ENCODE data around the gene ALDH5A1.

The ALDH5A1 gene

GRCh38 chr6:24497254-24497970 lies 2.6 kb downstream of the ALDH5A1 start:
- Histone ChIP-seq H3K4me1 (ENCODE audit: insufficient read depth, low read length, poor library complexity, severe bottlenecking) (peaks cover 28% of the 10 kb centered on the region), H3K9ac (ENCODE audit: low read depth, low read length, poor library complexity, severe bottlenecking) (no peak overlapping the region), H3K4me2 (ENCODE audit: low read depth, low read length, poor library complexity, severe bottlenecking) (no peak overlapping the region), H3K9me2 (replicated peaks; ENCODE audit: low read depth, low read length) (no peaks in the 10 kb centered on the region), H4K20me1 (ENCODE audit: insufficient read depth, low read length, poor library complexity, severe bottlenecking) (peaks cover 6% of the 10 kb centered on the region), H3K4me3 (ENCODE audit: low read length, poor library complexity, severe bottlenecking) (no peak overlapping the region), H3K27me3 (ENCODE audit: insufficient read depth, low read length, poor library complexity, severe bottlenecking) (no peaks in the 10 kb centered on the region), H3K9me3 (ENCODE audit: insufficient read depth, low read depth, low read length) (no peaks in the 10 kb centered on the region), H3K79me2 (ENCODE audit: insufficient read depth, low read length) (no peaks in the 10 kb centered on the region), H2AFZ (ENCODE audit: low read length) (no peak overlapping the region), H3F3A (ENCODE audit: low read depth) (no peaks in the 10 kb centered on the region), H3K36me3 (ENCODE audit: insufficient read depth, low read length) (no peaks in the 10 kb centered on the region)
- no peak for TF ChIP-seq EZH2phosphoT487 (IDR thresholded peaks at IDR 0.05; ENCODE audit: borderline replicate concordance)
- TF ChIP-seq CTCF (conservative IDR thresholded peaks at IDR 0.05; ENCODE audit: low read length) = no peak

GRCh38 chr6:24500683-24501082 lies 5.9 kb downstream of the ALDH5A1 start:
- Histone ChIP-seq H2AFZ (ENCODE audit: low read length) (no peak overlapping the region), H3K4me3 (ENCODE audit: low read length, poor library complexity, severe bottlenecking) (no peak overlapping the region), H3F3A (ENCODE audit: low read depth) (no peaks in the 10 kb centered on the region), H3K4me1 (ENCODE audit: insufficient read depth, low read length, poor library complexity, severe bottlenecking) (peaks cover 7% of the 10 kb centered on the region), H3K9me2 (replicated peaks; ENCODE audit: low read depth, low read length) (no peaks in the 10 kb centered on the region), H3K4me2 (ENCODE audit: low read depth, low read length, poor library complexity, severe bottlenecking) (no peak overlapping the region), H3K9ac (ENCODE audit: low read depth, low read length, poor library complexity, severe bottlenecking) (no peak overlapping the region), H3K36me3 (ENCODE audit: insufficient read depth, low read length) (no peaks in the 10 kb centered on the region), H3K79me2 (ENCODE audit: insufficient read depth, low read length) (no peaks in the 10 kb centered on the region), H3K27me3 (ENCODE audit: insufficient read depth, low read length, poor library complexity, severe bottlenecking) (no peaks in the 10 kb centered on the region), H3K9me3 (ENCODE audit: insufficient read depth, low read depth, low read length) (no peaks in the 10 kb centered on the region), H4K20me1 (ENCODE audit: insufficient read depth, low read length, poor library complexity, severe bottlenecking) (peaks cover 5% of the 10 kb centered on the region)
- TF ChIP-seq CTCF (conservative IDR thresholded peaks at IDR 0.05; ENCODE audit: low read length) = no peak

- H3K36me3 ChIP-seq (ENCODE audit: insufficient read depth, low read length) = no peaks in the 10 kb centered on the region
- no peaks in the 10 kb centered on the region for H3K9me2 ChIP-seq (replicated peaks; ENCODE audit: low read depth, low read length)
- H3K79me2 ChIP-seq (ENCODE audit: insufficient read depth, low read length) = no peaks in the 10 kb centered on the region
- no peaks in the 10 kb centered on the region for H3K9me3 ChIP-seq (ENCODE audit: insufficient read depth, low read depth, low read length)
- H3K9ac ChIP-seq (ENCODE audit: low read depth, low read length, poor library complexity, severe bottlenecking) = no peak overlapping the region
- H2AFZ ChIP-seq (ENCODE audit: low read length) = no peak overlapping the region
- no peaks in the 10 kb centered on the region for H3K4me1 ChIP-seq (ENCODE audit: insufficient read depth, low read length, poor library complexity, severe bottlenecking)
- no peak for TF ChIP-seq EZH2phosphoT487 (IDR thresholded peaks at IDR 0.05; ENCODE audit: borderline replicate concordance)
- no peak for TF ChIP-seq CTCF (conservative IDR thresholded peaks at IDR 0.05; ENCODE audit: low read length)
- H3K4me3 ChIP-seq (ENCODE audit: low read length, poor library complexity, severe bottlenecking) = no peak overlapping the region
- H4K20me1 ChIP-seq (ENCODE audit: insufficient read depth, low read length, poor library complexity, severe bottlenecking) = no peaks in the 10 kb centered on the region
- no peak overlapping the region for H3K4me2 ChIP-seq (ENCODE audit: low read depth, low read length, poor library complexity, severe bottlenecking)
- H3K27me3 ChIP-seq (ENCODE audit: insufficient read depth, low read length, poor library complexity, severe bottlenecking) = no peaks in the 10 kb centered on the region
- H3F3A ChIP-seq (ENCODE audit: low read depth) = no peaks in the 10 kb centered on the region
Measured at GRCh38 chr6:24501374-24501773, 6.6 kb downstream of the ALDH5A1 start.
